GM04504 (cell line): ENCODE data around the gene PDZRN3.

ENCODE experiments used
- DNase-seq: peaks from one replicate; pipeline ENCODE4 v3.0.0-alpha.2; 2012; ENCODE audit warnings: low read depth

PDZRN3 gene

DNA sequence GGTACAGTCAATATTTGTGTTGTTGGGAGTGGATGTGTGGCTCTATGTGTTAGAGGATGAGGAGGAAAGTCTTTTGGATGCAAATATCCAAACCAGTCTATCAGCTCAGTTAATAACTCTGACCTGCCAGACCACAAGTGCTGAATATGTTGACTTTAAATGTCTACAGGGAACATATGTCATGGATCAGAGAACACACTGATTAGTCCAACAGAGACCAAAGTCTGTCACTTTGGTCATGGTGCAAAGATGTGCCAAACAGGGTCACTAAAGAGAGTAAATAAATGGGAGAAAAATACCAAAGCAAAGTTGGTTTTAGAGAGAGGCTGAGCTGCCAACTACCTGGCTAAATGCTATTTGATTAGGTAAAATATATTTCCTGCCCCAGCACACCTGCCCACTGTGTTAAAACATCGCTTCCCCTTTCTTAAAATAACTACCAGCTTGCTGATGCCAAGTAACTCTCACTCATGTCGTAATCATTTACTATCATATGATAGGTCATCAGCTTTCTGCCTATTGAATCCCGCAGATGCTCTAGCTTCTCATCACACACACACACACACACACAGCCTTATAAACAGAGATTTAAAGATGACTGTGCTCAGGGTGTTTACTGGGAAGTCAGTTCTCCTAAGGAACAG, 173.3 kb downstream of the PDZRN3 start:
- no peak for DNase-seq

DNA sequence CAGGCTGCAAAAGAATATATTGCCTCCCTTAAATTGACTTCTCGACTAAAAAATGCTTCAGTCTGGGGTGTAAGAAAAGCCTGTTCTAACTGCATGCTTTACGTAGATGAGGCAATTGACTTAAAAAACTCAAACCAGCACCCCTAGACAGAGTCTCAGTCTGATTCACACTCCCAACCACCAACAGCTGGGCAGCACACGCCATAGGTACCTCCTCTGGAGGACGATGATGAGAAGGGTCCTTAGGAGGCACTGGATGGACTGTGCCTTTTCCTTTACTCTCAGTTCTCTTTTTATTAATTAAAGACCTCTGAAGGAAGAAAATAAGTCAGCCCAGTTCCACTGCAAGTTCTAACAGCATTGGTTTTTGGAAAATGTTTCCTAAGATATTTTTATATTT, 175.0 kb downstream of the PDZRN3 start:
- no peak for DNase-seq

DNA sequence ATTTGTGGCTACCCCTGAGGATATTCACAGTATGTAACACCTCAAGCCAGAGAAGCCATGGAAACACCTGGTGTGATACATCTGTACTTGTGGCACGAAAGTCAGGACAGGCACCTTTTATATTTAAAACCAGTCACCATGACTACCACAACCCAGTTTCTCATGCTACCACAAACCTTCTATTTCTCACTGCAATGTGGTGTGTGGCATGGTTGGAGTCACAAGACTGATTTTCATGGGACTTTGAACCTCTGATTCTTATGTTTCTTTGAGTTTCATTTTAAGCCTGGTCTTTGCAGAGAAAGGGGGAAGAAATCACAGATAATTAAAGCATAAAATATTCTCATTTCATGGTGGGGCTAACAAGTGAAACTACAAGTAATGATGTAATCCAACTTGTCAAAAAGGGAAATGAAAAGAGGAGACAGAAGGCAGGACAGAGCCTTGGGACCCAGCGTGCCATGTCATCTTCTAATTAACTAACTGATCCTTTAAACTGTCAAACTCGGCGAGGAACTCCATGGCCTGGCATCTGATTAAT, 175.9 kb downstream of the PDZRN3 start:
- DNase-seq, result no peak

DNA sequence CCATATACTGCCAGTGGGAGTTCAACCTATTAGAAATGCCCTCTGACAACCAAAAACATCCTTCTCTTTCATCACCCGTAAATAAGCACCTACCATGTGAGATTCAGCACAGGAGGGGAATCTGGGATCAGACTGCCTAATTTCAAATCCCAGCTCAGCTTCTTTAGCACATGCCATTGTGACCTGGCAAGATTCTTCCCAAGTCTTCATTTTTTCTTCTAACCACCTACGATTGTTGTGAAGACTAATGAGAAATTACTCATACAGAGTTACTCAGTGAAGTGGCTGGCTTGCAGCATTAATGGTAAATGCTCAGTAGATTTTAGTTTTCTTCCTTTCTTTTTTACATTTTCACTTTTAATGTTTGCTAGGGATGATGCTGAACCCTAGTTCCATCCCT, 176.7 kb downstream of the PDZRN3 start:
- DNase-seq, result no peak

DNA sequence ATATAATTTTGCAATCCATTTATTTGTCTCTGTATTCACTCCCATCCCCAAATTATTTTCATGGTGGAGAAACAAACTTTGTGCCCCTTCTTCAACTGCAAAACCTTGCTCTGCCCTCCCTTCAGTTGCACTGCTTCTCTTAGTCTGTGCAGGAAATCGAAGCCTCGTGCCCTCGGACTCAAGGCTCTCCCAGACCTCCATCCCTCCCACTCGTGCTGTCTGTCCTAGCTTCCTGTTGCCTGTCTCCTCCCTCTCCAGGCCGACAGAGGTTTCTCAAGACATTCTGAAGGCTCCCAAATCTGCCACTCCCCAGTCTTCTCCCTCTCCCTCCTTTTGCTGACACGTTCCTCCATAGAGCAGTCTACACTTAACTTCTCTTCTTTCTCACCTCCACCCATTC, 177.6 kb downstream of the PDZRN3 start:
- no peak for DNase-seq

DNA sequence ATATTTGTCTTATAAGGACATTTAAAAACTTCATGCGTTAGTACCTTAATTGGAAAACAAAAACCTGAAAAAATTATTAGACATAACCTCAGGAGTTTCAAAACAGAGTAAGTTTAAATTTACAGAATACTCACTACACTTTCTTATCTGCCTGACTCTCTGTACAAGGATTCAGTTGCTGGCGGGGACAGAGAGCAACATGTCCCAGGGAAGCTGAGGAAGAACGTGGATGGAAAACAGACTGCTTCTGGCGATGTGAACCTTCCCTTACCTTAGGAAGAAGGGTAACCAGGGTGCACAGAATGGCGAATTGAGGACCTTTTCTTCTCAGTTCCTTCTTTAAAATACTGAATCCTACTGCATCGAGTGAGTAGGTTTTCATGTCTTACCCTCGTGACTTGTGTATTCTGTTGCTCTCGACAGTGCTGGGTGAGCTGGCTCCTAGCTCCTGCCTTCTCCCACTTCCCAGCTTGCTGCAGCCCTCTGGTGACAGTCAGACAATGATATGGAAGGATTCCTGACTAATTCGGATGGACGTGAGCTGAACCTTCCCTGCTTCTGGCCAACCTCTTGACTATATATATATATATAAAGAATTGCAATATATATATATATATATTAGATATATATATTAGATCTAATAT, 178.2 kb downstream of the PDZRN3 start:
- DNase-seq, result no peak

DNA sequence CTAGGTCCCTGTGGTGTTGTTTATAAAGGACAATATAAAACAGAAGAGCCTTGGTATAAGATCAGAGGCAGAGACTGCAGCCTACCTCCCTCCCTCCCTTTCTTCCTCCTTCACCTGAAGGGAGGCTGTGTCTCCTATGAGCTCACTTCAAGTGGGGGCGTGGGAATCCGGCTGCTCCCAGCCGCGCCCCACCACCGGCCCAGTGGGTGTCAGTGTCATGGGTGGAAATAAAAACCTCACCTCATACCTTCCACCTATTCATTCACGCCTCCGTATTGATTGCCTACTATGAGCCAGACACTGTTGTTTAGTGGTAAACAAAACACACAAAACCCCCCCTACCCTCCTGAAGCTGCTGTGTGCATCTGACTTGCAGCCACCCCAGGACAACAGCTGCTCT, 181.9 kb downstream of the PDZRN3 start:
- no peak for DNase-seq

DNA sequence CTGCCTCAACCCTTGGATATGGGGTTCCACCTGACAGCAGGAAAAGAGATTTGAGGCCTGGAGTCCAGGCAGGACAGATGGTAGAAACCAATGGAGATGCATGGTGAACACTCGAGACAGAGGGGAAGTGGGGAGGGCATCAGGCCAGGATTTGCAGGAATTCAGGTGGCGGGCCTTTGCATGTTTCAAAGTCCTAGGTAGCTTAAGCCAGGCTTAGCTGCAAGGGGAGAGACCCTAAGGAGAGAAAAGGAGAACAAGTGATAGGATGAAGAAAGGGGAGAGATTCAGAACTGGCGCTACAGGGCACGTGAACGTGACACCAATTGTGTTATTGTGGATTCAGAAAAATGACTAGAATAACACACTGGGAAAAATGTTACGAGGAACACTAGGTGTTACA, 182.6 kb downstream of the PDZRN3 start:
- no peak for DNase-seq

DNA sequence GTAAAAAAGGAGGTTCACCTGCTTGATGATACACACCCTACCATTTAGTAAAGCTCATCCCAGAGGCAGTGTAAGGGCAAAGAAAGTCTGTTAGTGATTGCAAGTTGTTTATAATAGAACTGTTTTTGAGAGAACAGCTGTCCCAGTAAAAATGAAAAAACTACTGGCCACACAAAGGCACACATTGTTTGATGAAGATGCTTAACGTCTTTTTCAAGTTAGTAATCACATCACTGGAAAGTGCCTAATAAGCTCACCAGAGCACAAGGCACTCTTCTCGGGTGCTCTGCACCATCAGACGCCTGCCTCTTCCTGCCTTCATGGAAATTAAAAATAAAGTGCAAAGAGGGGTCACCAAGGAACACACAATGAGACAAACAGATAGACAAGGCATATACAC, 186.9 kb downstream of the PDZRN3 start:
- no peak for DNase-seq

DNA sequence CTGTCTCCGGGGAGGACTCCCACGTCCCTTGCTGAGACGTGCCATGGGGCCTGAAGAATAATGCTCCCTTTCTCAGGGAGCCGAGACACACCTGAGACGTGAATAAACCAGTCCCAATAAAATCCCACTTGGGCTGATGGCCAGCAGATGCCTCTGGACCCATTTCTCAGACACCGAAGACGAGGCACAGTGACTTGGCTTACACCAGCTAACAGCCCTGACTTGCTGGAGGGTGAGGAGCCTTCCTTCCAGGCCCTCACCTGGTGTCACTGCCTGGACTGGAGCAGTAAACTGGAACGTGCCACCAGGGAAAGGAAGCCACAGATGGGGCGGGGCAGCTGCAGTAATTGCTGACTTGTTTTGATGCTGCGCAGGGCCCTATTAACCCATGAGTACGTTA, 189.7 kb downstream of the PDZRN3 start:
- no peak for DNase-seq

DNA sequence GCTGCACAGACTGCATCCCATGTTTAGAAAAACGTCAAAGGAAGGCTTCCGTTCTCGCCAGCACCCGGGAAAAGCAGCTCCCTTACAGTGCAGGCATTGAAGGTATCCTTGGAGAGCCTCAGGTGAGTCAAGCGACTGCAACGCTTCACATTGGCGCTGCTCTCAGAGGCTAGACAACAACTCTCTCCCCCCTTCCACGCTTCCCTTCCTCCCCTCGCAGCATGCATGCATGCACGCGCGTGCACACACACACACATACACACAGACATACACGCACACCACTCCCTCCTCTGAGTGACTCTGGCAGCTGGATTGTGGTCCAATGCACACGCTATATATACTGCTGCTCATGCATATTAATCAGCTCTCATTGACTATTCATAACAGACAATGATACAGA, 191.1 kb downstream of the PDZRN3 start:
- DNase-seq, result no peak

DNA sequence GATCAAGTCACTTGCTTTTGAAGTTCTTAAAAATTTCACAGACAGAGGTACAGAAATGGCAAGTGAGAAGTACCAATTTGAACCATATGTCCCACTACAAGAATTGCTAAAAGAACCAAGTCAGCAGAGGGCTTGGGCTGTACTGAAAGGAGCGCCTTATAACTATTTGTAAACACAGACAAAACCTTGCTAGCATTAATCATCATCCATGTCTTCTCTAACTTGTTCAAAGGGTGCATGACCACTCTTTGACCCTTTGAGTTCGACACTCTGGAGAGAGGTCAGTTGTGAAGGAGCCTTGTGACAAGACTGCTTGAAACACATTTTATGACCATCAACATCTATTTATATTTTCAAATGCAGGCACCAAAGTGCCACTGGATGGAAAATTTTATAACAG, 191.7 kb downstream of the PDZRN3 start:
- no peak for DNase-seq

DNA sequence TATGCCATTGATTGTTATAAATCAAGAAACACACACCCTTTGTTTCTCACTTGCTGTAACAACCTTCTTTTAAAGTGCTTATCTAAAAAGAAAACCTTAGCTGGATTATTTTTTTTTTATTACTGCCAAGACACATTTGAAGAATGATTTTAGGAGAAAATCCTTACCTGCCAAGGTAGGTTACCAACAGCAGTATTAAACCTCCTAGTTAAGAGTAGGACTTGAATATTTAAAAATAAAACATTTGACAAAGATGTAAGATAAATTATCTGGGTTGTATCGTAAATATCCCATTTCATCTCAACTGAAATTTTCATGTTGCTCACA, 192.1 kb downstream of the PDZRN3 start:
- no peak for DNase-seq

DNA sequence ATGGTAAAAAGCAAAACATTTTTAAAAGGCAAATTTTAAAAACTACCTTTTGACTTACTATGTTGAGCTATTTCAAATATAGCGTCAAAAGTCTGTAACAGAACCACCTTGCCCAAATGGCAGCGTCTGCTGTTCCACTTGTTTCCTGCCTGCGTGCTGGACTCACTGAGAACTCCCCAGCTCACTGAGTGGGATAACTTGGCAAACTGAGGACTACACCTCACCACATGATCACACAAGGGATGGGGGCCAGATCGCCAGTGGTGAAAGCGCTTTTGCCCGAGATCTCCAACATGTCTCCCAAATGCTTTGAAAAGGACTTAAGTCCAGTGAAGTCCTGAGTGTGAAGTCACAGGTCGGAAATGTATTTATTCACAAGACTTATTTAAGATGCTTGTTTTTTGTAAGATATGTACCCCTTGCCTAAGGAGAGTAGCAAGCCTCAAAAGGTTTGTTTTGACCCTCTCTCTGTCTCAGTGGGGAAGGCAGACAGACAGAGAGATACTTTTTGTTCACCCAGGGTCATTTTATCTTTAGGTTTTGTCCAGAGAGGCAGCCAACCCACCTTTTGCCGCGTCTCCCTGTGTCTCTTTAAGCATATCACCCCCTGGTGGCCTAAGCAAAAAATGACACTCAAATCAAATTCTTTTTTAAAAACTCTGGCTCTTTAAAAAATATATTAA, 192.6 kb downstream of the PDZRN3 start:
- no peak for DNase-seq

DNA sequence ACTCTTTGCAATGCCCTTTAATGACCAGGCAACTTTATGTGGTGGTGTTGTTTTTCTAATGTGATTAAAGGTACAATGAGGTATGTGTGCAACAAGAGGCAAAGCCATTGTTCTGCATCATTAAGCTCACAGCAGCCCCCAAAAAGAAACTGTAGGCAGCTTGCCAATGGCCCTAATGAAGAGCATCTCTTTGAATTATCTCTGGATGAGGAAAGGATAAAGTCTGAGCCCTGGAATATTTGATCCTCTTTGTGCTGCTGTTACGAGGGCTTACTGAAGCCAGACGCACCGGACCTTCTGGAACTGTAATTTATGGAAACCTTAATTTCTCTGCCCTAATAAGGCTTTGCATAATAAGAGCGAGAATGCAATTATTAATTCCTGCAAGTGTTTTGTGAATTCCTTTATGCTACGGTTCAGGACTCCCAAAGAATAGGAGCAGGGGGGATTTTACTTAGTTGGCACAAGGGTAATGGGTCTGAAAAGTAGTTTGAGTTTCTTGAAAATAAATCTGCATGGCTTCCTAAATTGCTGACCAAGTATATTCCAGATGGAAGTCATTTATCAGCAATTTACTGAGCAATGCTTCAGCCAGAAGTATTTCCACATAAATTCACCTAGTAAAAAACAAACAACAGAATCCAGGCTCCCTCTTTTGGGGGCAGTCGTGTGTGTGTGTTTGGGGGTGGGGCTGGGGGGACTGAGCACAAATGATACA, 193.4 kb downstream of the PDZRN3 start:
- DNase-seq, result no peak

DNA sequence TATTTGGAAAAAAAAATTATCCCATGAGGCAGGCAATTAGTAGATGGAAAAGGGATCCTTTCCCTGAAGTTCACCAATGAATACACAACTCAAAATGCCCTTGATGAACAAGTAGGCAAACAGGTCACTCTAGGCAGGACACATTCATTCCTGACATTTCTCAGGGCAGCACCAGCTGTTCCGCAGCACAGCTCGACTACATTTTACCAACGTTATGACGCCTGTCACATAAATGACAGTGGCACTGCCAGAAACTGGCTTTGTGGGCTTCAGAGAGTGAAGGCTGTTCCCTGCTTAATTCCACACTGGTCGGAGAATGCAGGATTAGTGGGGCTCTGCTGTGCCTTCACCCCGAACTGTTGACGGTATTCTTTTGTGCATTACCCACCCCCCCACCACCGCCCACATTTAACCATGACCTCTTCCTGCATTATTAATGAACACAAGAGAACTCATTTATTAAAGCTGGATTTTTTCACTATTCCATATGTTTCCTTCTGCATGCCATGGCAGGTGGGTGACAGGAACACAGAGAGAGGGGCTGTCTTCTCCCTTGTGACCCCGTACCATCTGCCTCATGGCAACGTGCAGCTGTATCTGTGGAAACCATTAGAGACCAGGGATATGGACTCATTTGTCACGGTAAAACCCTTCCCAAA, 197.6 kb downstream of the PDZRN3 start:
- DNase-seq, result no peak

DNA sequence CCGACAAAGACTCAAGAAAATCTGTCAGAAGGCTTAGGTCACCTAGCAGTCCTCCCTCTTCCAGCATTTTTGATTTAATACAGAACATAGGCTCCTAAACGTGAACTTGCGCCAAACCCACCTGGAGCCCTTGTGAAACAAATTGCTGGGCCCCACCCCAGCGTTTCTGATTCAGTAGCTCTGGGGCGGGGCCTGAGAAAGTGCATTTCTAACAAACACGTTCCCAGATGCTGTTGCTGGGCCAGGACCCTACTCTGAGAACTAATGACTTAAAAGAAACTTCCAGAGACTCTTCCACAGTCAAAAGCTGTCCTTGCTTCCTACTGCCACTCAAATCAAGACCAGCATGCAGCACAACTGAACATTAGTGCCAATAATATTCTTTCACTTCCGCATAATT, 198.1 kb downstream of the PDZRN3 start:
- no peak for DNase-seq

DNA sequence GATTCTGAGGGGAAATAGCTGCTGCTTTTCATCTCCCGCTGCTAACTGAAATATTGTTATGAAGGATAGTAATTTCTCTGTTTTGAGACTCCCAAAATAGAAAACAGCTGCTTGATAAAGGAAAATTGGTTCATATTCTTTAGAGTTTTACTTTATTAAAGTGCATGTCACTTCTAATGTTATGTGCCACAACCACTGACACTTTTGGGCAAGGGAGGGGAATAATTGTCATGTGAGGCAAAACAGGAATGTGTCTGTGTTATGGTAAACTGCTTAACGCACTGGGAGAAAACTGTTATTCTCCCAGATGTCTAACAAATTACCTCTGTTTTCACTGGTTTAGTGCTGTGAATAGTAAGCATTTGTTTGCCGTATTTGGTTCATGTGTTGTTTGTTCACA, 201.6 kb downstream of the PDZRN3 start:
- no peak for DNase-seq

DNA sequence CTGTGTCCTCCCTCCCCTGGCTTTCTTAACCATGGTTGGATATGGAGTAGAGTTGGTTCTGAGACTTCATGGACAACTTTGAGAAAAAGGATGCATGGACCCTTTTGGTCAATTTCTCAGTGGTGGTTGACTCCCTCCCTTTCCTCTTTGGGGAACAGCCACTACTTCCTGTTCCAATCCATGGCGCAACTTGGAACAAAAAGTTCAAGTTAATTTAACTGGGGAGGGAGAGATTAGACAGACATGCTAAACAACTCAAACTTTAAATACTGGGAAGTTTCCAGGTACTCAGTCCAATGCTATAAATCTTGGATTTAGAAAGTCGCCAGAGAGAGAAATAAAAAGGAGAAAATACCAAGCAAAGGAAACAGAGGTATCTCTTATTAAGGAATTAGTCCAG, 202.2 kb downstream of the PDZRN3 start:
- no peak for DNase-seq

DNA sequence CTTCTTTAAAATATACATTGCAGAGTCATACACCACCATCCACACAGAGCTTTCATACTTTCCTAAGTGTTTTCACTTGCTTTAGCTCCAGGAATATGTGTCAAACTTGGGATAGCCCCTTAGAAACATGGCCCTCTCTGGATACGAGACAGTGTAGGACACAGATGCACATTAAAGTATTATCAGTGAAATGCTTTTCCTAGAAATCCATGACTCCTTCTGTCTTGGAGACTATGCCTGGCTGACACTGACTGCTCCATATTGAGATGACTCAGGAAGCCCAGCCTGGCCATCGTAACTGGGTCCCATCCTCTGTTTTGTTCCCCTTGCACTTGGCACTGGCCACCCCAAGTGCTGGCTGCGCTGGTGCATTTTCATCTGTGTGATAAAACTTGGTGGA, 204.8 kb downstream of the PDZRN3 start:
- DNase-seq, result no peak

DNA sequence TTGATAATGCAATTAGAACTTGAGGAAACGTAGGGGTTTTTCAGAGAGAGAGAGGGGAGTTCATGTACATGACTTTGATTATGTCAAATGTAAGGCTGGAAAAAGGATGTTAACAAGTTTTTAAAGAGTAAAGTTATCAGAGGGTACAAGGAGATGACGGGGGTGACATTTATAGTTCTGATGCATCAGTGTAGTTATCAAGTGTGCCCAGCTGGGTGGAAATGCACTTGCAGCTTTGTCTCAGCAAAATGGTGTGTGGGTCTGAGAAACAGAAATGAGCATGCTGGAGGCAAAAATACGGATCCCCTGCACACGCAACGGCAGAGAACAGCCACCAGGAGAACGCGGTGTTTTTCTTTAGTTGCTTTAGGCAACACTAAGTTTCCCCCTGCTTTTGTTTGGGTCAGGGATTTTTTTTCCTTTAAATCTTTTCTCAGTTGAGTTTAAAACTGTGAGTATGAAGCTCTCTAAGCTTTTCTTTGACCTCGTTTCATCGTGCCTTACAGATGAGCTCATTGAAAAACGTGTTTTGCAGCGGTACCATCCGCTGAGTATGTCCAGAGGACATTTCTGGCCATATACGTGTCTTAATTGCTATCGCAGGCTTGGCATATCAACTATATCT, 205.4 kb downstream of the PDZRN3 start:
- peak; percentile 51 for DNase-seq

DNA sequence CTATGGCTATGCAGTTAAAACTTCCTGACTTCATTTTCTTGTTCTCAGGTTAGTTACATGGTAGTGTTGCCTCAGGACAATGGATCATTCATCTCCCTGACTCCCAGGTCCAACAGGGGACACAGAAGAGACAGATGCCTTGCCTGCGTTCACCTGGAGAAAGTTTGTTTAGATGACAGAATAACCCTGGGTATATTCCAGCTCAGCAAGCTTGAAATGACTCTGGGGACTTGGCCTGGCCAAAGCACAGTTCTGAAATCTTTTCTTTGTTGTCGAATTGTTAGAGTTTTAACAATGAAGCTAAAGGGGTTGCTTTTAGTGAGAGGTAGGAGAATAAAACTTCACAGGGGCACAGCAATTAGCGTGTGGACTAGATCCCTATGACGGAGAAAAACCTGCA, 206.1 kb downstream of the PDZRN3 start:
- DNase-seq, result no peak
